LHCN-M2 (cell line): ENCODE data around the gene DOCK1. TPM values are rescaled to one million over a fixed set of nuclear protein-coding genes. Genes with fewer than 3 reads are reported as not detected.

Experiments used
- DNase-seq: peaks from one replicate; pipeline ENCODE4 v3.0.0-alpha.2; 2012; ENCODE audit warnings: low read depth
- total RNA-seq: library from RNA; depleted of rRNA; stranded (reverse); fragments of >200 nt; gene quantifications from 2 replicates; pipeline ENCODE4 v1.2.3, GENCODE V29; 2014

Gene DOCK1
- total RNA-seq, 1 experiment from 2014 or later, result 45.5 TPM

DNA sequence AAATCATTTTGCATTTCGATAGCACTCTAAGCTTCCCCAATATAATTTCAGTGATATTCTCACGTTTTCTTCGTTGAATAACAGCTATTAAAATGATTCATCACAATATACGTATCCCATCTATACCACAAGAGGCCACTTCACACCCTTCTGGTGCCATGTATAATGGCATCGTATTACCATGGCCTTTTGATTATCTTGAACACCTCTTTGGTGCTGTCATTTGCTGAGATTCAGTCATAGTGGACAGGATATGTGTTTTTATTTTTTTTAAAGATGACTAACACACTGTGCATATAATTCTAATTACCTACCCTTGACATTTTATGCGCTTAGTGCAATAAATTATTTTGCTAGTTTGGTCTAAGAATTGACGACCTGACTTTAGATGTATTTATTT, 297.8 kb downstream of the DOCK1 start:
- DNase-seq, result no peak

DNA sequence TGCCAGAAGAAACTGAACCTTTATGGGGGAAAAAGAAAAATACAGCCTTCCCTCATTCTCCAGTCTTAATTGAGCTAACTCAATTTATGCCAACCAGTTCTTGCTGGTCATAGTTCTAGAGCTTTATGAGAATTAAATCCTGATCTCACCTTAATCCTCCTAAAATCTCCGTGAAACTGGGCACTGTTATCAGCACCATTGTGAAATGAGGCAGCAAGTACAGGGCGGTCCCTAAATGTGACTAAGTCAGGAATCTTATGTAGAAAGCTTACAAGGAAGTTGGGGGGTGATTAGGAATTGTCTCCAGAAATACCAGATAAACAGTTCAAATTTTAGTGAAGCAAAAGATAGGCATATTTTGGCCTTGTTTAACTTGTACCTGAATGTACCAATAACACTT, 301.9 kb downstream of the DOCK1 start:
- no peak for DNase-seq

DNA sequence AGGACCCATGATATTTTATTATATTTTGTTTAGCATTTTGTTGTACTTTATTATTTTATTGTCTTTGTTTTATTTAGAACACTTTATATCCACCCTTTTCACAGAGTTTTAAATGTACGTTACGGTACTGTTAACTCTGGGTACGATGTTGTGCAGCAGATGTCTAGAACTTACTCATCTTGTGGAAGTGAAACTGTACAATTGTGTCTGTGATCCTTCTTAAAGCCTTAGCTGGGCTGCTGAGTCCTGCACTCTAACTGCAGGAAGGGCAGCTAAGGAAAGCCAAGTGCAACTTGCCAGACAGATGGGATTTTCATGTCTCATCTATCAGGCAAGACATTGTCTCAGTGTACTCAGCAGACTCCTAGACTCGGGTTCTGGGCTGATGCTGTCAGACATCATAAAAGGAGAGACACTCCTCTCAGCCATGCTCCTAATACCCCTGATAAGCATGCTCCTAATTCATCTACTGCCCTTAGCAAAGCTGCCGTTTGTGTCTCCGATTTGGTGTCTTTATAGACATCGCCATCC, 305.8 kb downstream of the DOCK1 start:
- DNase-seq, result no peak

DNA sequence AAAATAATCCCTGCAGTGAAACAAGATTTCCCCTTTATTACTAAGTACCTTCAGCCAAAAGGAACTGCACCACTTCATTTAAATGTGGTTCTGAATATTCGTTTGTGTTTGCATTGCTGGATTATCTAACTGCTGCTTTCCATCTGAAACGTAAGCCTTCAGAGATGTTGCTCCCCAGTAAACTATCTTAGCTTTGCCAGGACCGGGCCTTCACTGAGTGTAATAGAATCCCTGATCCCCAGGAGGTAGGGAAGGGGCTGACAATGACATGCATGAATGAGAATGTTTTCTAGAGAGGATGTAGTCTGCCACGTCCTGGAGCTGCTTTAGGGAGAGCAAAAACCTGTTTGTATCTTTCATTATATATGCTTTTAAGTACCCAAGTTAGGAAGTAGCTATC, 310.6 kb downstream of the DOCK1 start:
- no peak for DNase-seq

DNA sequence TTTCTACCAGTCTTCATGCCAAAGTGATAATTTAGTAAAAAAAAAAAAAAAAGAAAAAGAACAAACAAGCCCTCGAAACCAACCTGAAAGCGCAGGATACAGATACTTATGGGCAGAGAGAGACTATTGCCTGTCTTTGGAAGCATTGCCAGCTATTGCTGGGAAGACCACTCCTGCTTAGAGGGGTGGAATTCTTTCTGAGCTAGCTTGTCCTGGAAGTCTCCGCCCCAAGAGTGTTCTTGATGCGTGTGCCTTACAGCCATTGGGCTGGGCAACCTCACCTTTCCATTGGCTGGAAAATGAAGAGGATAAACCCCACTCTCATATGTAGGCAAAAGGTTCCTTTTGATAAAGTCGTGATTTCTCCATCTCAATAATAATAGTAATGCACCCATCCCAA, 311.0 kb downstream of the DOCK1 start:
- DNase-seq, result no peak

DNA sequence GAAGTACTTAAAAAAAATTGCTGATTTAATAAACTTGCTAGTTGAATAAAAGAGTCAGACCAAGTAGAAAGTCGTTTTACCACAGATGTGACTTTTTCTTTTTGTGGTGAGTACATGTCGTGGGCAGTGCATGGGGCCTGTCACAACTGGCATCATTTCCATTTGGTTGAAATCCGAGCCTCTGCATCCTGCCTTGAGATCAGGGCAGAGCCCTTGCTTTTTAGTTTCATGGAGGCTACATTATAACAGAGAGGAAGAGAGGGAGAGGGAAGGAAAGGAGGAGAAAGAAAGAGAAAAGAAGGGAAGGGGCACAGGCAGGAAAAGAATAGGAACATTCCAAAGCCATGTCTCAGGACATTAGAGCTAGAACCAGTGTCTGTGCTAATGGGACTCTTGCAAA, 311.6 kb downstream of the DOCK1 start:
- DNase-seq, result peak; percentile 64

DNA sequence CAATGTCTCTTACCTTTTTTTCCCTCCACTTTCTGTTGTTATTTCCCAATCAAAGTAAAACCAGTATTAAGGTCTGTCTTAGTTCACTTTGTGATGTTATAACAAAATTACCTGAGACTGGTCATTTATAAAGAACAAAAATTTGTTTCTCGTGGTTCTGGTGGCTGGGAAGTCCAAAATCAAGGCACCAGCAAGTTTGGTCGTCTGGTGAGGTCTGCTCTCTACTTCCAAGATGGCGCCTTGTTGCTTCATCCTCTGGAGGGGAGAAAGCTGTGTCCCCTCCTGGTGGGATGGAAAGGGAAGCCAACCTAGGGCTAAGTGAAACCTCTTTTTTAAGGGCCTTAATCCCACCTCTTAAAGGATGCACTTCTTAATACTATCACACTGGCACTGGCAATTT, 313.4 kb downstream of the DOCK1 start:
- DNase-seq, result no peak

DNA sequence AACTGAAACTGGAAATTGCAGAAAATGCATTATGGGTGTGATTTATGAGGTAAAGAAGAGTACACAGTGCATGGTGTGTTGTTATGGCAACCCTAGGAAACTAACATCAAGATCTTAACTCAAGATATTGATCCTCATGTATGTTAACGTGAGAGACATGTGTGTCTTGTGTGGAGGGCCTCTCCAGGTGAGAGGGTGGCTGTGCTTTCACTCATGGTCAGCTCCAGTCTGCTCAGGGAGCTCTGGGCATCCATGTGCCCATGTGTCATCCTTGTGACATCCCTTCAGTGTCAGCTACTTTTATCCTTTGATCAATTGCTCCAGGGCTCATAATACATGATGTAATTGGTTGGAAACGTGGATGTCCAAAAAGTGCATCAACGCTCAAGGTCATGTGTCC, 316.1 kb downstream of the DOCK1 start:
- no peak for DNase-seq

DNA sequence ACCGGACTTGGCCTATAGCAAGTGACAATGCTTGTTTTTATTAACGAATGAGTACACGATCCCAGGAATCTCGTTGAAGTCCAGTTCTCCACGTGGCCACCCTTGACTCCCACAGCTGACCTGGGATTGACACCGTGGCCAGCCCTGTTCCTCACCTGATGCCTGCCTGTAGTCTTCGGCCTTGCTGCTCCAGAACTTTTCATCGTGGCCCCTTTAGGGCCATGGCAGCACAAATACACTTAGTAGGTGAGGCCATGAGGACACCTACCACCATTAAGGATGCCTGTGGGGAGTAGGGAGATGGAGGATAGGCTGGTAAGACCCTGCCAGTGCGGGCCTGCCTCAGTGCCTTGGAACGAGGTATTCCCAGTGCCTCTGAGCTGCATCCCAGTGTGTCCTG, 321.8 kb downstream of the DOCK1 start:
- DNase-seq, result no peak

DNA sequence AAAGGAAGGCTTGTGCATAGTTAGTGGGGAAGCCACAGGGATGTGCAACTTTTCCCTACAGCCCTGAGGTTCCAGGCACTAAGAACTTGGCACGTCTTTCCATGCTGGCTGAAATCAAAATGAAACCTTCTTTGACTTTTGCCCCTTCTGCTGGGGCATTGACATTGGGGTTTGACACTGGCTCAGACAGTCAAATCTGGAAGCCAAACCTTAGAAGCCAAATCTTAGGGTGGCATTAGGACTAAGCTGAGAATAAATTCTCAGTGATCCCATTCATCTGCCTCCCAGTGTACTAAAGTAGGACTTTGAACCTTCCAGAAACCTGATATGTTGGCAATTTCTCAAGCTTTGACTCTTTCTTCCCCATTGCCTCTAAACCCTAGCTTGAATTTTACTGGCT, 322.4 kb downstream of the DOCK1 start:
- no peak for DNase-seq

DNA sequence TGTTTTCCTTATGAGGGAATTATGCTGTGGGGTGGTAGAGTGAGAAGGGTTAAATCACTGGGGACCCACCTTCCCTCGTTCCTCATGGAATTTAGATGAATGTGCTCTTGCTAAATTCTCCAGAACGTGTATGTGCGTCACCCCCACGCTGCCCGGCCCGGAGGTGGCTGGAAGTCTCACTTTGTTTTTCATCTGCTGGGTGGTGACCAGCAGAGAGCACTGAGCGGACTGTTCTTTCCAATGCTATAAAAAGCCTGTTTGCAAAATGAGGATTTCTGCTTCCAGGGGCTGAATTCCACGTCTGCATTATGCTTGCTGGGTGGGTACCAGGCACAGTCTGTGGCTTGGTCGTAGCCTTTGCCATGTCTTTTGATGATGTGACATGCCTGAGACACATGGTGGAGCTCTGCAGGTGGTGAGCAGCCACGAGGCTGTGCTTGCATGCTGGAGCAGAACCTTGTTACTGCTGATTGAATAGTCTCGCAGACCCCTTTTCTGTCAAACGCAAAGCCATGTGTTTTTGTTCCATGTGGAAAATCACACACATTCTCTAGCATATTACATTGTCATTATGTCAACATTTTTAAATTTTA, 323.1 kb downstream of the DOCK1 start:
- DNase-seq, result no peak

DNA sequence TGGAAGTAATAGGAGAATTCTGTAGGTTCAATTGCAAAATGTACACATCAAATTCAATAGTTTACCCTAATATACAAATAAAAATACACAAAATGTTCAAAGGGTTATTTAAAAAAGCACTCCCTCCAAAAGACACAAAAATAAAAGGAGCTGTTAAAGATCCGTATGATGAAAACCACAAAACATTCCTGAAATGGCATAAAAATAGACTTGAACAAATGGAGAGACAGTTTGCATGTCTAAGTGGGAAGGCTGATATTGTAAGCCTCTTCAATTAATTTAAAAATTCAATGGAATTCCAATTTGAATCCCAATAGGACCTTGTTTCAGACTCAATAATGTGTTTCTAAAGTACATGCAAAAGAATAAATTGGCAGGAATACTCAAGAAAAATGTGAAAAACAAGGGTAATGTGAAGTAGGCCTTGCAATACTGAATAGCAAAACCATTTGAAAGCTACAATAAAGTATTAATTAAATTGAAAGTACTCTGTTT, 329.1 kb downstream of the DOCK1 start:
- no peak for DNase-seq

DNA sequence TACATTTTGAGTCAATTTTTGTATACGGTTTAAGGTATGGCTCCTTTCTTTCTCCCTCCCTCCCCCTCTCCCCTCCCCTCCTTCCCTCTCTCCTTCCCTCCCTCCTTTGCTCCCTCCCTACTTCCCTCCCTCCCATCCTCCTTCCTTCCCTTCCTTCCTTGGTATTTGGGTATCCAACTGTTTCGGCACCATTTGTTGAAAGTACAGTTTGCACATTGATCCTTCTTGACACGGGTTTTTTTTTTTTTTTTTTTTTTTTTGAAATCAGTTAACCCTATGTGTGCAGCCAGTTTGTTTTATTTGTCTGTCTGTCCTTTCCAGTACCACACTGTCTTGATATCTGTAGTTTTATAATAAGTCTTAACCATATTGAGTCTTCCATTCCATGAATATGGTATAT, 331.0 kb downstream of the DOCK1 start:
- DNase-seq, result no peak

DNA sequence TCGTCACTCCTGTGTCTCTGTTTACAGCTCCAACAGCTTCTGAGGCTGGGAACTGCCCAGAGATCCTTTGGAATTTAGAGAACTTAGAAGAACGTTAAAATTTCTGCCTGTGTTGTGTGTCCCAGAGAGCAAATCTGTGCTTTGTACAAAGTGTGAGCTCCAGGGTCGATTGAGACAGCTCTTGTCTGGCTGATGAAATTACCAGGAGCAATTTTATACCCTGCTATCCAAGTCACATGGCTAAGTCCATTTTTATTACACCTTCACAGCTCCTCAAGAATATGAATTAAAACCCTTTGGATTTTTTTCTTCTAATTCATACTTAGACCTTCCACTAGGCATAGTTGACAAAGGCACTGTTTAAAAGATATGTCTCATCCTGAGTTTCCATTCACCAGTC, 337.7 kb downstream of the DOCK1 start:
- no peak for DNase-seq

DNA sequence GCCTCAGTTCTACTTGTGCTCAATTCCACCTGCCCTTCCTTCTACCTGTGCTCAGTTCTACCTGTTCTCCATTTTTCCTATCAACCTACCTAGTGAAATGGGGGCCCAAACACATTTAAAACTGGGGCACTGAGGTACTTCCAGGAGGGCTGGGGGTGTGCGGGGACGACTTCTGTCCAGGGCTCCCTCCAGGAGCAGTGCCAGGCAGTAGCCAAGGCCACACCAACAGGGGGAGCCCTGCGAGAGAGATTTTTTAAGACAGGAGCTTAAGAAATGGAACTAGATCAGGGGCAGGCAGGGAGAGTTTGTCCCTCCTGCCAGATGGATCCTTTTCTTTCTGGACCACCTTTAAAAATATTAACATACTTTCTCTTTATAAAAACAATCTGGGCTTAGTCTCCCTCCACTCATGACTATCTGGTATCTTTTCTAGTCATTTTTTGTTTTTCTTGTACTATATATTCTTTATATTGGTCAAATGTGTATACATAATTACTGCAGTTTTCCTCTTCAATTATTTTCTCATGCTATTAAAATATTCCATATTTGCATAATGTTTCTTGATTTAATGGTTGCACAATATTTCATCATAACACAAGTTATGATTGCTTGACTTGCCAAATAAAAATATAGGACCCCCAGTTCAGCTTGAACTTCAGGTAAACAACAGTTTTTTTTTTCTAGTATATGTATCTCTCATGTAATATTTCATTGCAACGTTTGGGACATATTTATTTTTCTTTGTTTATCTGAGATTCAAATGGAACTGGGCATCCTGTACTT, 338.5 kb downstream of the DOCK1 start:
- peak; percentile 28 for DNase-seq

DNA sequence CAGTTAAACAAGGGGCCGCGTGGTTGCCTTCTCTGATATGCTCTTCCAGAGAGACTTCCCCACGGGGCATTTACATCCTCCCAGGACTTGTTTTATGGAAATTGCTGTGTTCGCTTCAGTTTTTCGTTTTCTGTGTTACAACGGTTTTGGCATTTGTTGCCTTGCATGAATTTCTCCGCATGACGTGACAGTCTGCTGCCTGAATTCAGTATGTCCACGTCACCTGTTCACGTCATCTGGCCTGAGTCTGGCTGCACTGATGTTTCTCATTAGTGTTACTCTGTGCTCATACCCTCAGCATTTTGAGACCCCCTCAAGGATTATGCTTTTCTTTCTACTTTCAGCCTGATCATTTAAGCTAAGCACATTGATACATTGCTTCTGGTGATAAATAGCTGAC, 340.2 kb downstream of the DOCK1 start:
- DNase-seq, result no peak

DNA sequence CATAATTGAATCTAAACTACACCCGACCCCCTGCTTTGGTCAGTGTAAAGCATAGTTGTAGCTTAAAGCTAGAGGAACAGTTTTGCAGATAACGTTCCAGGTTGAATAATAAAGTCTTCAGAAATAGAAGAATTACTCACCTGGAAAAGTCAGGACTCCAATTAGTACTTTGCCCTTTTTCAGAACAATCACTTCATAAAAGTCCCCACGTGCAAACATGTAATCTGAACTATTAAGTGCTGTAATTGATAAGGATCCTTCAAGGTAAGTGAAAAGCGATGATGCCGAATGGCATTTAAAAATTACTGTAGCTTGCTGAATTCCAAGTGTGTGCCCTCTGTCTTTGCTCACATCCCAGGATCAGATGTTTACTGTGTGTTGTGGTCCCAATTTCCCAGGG, 344.8 kb downstream of the DOCK1 start:
- DNase-seq, result no peak

DNA sequence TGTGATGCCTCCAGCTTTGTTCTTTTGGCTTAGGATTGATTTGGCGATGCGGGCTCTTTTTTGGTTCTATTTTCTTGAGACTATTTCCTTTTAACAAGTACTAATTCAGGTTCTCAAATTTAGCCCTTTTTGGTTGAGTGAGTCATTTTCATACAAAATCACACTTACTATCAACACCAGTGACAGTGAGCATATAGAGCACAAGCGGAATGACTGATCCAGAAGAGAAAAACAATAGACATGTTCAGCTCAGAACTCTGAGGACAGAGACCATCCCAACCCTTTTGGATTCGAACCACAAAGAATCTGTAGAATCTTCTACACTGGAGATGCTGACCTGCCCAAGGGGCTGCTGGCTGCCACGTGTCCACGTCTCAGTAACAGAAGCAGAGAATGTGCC, 347.6 kb downstream of the DOCK1 start:
- no peak for DNase-seq

DNA sequence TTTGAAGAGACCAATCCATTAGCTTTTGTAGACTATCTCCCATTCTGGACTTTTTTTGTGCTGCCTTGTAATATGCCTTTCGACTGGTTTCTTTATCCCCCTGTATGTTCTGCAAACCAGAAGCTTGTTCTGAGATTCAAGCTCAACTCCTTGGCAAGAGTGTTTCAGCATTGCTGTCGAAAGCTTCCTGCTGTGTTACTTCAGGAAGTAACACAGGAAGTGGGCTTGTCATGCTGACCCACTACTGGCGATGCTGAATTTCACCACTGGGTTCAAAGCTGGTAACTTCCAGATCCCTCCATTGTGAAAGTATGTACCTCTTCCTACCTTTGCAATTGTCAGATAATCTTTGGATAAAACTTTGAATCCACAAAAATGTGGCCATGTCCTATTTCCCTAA, 349.0 kb downstream of the DOCK1 start:
- DNase-seq, result no peak

DNA sequence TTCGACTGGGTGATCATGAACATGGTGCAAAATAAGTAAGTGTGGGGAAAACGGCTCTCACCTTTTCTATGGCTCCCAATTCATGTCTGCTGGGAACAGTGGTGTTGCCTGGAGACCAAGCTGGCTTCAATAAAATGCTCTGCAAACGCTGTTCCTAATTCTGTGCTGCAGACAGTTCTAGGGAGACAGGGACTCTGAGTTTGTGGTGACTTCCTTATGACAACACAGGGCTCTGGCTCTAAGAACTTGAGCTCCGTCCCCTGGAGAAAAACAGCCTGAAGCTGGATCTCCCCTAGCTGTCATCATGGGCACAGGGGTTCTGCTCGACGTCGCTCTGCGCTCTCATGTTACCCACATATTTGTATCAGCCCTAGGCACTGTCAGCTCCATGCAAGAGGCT, 352.2 kb downstream of the DOCK1 start:
- no peak for DNase-seq

DNA sequence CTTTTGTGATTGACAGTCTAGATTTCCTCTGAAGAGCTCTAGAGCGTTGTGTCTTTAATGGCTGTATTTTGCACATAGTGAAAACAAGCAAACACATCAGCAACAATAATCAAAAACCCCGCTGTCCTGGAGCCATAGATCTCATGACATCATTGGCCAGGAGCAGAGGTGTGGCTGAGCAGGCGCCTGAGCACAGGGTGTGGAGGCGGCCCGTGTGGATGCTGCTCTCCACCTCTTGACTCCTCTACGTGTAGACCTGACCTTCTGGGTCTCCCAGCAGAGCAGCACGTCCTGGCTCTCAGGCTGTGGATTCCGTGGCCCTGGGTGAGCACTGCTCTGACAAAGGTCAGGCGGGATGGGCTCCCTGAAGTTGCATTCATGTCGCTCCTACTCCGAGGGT, 354.1 kb downstream of the DOCK1 start:
- DNase-seq, result no peak

DNA sequence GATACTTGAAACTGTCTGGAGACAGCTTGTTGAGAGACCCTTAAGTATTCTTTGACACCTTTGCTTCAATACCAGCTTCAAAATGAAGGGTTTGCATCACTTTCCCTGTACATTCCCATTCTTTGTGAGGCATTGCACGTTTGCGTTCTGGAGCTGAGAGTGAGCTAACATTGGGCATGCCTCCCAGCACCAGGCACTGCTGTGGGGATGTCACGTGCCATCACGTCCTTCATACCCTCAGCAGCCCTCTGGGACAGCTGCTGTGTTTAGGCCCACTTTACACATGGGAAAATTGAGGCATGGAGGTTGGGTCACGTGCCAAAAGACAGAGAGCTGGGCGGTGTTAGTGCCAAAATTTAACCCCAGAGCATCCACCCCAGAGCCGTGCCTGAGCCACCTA, 357.4 kb downstream of the DOCK1 start:
- DNase-seq, result no peak

DNA sequence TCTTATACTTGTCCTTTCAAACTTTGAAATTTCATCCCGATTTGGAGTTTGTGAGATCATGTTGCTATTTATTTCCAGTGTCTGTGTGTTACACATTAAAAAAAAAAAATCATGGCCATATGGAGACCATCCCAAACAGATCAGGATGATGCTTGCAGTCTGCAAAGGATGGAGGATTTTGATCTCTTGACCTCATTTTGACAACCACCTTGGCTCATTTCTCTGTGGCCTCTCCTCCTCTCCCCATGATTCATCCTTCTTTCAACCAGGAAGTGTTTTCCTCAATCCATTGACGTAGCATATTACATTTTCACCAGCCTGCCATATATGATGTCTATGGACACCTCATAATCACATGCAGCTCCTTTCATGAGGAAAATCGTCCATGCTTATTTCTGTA, 360.1 kb downstream of the DOCK1 start:
- no peak for DNase-seq
